GM20000 (cell line): ENCODE measurements around the gene EFCAB7.

Experiments
- DNase-seq: peaks from one replicate; pipeline ENCODE4 v3.0.0; 2012; ENCODE audit warnings: low spot score
- CTCF ChIP-seq: IDR thresholded peaks from 2 replicates; pipeline ENCODE4 v1.5.1; 2012; ENCODE audit warnings: mild to moderate bottlenecking, control low read depth; ENCODE audit errors: extremely low read depth, missing control alignments

Gene EFCAB7

GRCh38 chr1:63498106-63498505, 25.2 kb upstream of the EFCAB7 start:
- DNase-seq = no peak

GRCh38 chr1:63501256-63501655, 22.1 kb upstream of the EFCAB7 start:
- no peak for TF ChIP-seq CTCF
- DNase-seq = no peak

More at GRCh38 chr1:63498106-63498505, 25.2 kb upstream of the EFCAB7 start:
- TF ChIP-seq CTCF = no peak

GRCh38 chr1:63506782-63507181, 16.5 kb upstream of the EFCAB7 start:
- no peak for DNase-seq
- no peak for TF ChIP-seq CTCF

DNA sequence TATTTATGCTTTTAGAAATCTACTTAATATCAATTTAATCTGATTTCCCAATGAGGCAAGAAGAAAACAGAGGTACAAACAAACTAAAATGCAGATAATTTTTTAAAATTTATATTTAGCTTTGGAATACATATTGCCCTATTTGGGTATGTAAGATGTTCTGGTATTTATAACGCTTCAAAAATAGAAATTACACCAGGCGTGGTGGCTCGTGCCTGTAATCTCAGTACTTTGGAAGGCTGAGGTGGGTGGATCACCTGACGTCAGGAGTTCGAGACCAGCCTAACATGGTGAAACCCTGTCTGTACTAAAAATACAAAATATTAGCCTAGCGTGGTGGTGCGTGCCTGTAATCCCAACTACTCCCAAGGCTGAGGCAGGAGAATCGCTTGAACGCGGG, 13.6 kb upstream of the EFCAB7 start:
- TF ChIP-seq CTCF = no peak
- no peak for DNase-seq

DNA sequence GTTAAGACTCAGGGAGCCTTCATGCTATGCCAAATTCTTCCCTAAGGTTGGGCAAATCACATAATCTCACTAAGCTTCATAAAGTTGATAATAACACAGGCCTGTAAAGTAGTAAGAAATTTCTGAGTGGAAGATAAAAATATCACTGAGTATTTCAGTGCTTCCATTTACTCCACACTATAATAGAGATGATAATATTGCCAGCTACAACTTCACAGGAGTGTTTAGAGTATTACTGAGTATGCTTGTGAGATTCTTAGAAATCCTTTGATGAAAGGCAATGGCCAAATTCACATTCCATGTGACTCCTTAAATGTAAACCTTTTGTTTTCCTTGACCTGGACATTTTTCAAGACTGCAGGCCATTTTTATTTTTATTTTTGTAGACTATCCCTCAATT, 10.7 kb upstream of the EFCAB7 start:
- no peak for TF ChIP-seq CTCF
- DNase-seq = no peak

GRCh38 chr1:63516629-63517028, 6.7 kb upstream of the EFCAB7 start:
- TF ChIP-seq CTCF = no peak
- no peak for DNase-seq

GRCh38 chr1:63523738-63524137, 413 bp downstream of the EFCAB7 start:
- TF ChIP-seq CTCF = no peak
- DNase-seq = peak; percentile 3
